Uterus (tissue), 2 donors: ENCODE results near the gene SULF2.

Experiments
- POLR2A ChIP-seq, 2 donors: fragments of 450-650 bp; IDR thresholded peaks; one replicate each; pipeline ENCODE4 v1.6.1; 2016; ENCODE audit warnings: antibody characterized with exemption in 2 of 2, mild to moderate bottlenecking in 1 of 2, moderate library complexity in 1 of 2
- TF ChIP-seq, protein P1 (sequence below), 4 experiments: fragments of 200-600 bp in 2 of 4; fragments of 450-650 bp in 2 of 4; sonication (generic) in 2 of 4; IDR thresholded peaks; one replicate each; pipeline ENCODE4 v1.5.1; 2016 to 2019; ENCODE audit warnings: antibody characterized with exemption in 4 of 4, mild to moderate bottlenecking in 2 of 4, moderate library complexity in 1 of 4

GRCh38 chr20:47737923-47738322 is 47.4 kb downstream of the SULF2 start:
- TF ChIP-seq, protein P1, sequence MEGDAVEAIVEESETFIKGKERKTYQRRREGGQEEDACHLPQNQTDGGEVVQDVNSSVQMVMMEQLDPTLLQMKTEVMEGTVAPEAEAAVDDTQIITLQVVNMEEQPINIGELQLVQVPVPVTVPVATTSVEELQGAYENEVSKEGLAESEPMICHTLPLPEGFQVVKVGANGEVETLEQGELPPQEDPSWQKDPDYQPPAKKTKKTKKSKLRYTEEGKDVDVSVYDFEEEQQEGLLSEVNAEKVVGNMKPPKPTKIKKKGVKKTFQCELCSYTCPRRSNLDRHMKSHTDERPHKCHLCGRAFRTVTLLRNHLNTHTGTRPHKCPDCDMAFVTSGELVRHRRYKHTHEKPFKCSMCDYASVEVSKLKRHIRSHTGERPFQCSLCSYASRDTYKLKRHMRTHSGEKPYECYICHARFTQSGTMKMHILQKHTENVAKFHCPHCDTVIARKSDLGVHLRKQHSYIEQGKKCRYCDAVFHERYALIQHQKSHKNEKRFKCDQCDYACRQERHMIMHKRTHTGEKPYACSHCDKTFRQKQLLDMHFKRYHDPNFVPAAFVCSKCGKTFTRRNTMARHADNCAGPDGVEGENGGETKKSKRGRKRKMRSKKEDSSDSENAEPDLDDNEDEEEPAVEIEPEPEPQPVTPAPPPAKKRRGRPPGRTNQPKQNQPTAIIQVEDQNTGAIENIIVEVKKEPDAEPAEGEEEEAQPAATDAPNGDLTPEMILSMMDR (IDR thresholded peaks at IDR 0.05): no peak
- TF ChIP-seq POLR2A (IDR thresholded peaks at IDR 0.05): no peak
